Natural killer cell (primary cell): ENCODE results near the gene SIPA1L3. TPM values are rescaled to one million over a fixed set of nuclear protein-coding genes. Genes with fewer than 3 reads are reported as not detected.

Source experiments
- ATAC-seq, 3 donors: fragments of 150-1000 bp in 2 of 3; fragments of 200-7000 bp in 1 of 3; cut with Tn5 transposase; 1 replicate in 1 of 3; 2 replicates in 2 of 3; pipeline ENCODE4 v1.10.0; 2021; ENCODE audit warnings: mild to moderate bottlenecking in 2 of 3, moderate library complexity in 2 of 3
- DNase-seq, 2 donors: peaks; one replicate each; pipeline versions ENCODE4 v3.0.0 to v3.0.0-alpha.2; 2013 to 2021; ENCODE audit warnings: mixed read lengths in 1 of 2
- H3K27ac ChIP-seq: one replicate; pipeline ENCODE4 v1.5.1; 2013; ENCODE audit warnings: mild to moderate bottlenecking, low read length
- H3K27me3 ChIP-seq: one replicate; pipeline ENCODE4 v1.6.1; 2013; ENCODE audit warnings: low read length; ENCODE audit not compliant: control insufficient read depth, insufficient read depth
- H3K36me3 ChIP-seq: one replicate; pipeline ENCODE4 v1.6.1; 2013; ENCODE audit warnings: low read length; ENCODE audit not compliant: control insufficient read depth, insufficient read depth
- H3K4me1 ChIP-seq: one replicate; pipeline ENCODE4 v1.6.1; 2013; ENCODE audit warnings: low read length; ENCODE audit not compliant: control insufficient read depth, insufficient read depth
- H3K4me3 ChIP-seq: one replicate; pipeline ENCODE4 v1.5.1; 2013; ENCODE audit warnings: low read length
- H3K9me3 ChIP-seq: one replicate; pipeline ENCODE4 v1.6.1; 2013; ENCODE audit warnings: low read length; ENCODE audit not compliant: control insufficient read depth, insufficient read depth
- H3K27ac Mint-ChIP-seq, 2 donors: one replicate each; pipeline ENCODE4 v1.8.0; 2022; ENCODE audit warnings: mild to moderate bottlenecking in 2 of 2, mixed read lengths in 2 of 2, moderate library complexity in 1 of 2
- H3K27me3 Mint-ChIP-seq, 2 donors: one replicate each; pipeline ENCODE4 v1.8.0; 2022; ENCODE audit warnings: low read depth in 2 of 2, mixed read lengths in 2 of 2
- H3K36me3 Mint-ChIP-seq: one replicate; pipeline ENCODE4 v1.8.0; 2022; ENCODE audit warnings: mixed read lengths
- H3K4me1 Mint-ChIP-seq, 2 donors: one replicate each; pipeline ENCODE4 v1.8.0; 2022; ENCODE audit warnings: mixed read lengths in 2 of 2
- H3K4me3 Mint-ChIP-seq: one replicate; pipeline ENCODE4 v1.8.0; 2022; ENCODE audit warnings: mild to moderate bottlenecking, moderate library complexity, mixed read lengths
- H3K9me3 Mint-ChIP-seq, 2 donors: one replicate each; pipeline ENCODE4 v1.8.0; 2022; ENCODE audit warnings: mixed read lengths in 2 of 2
- WGBS: methylation state at CpG from one replicate; pipeline ENCODE4 v1.1.7; 2013; ENCODE audit warnings: missing lambda C conversion rate; ENCODE audit not compliant: insufficient coverage; 5-methylcytosine and 5-hydroxymethylcytosine counted together
- intact Hi-C: fragments of 100-400 bp; cut with micrococcal nuclease; formaldehyde crosslinking; loops from one replicate; pipeline ENCODE4 v1.14.2; 2022
- total RNA-seq, 4 donors: library from RNA; stranded (reverse); fragments of 120-200 nt in 1 of 4; gene quantifications; one replicate each; pipeline versions ENCODE4 v1.2.3 to v1.2.4, GENCODE V29; 2013 to 2022
- TF ChIP-seq, protein P1 (sequence below): fragments of 200-600 bp; IDR thresholded peaks from one replicate; pipeline ENCODE4 v1.8.0; 2022; ENCODE audit warnings: antibody characterized with exemption

Gene SIPA1L3
- total RNA-seq, 3 donors from 2014 or later (not counting 1 experiment from before 2014, with no cell fraction given), result 34.4 to 35.8 (median 35.4) TPM

GRCh38 chr19:37990362-37990761 lies 83.4 kb downstream of the SIPA1L3 start:
- H3K4me1 ChIP-seq, result peaks cover 15% of the 10 kb centered on the region
- intact Hi-C loops, result loop anchor here (5.0 kb wide), 1 partner anchor 212 kb away; no protein-coding TSS in a partner anchor
- Mint-ChIP-seq H3K36me3 (no peaks in the 10 kb centered on the region), H3K4me1 (peaks cover 24 to 46% of the 10 kb centered on the region in 2 donors), H3K27me3 (no peaks in the 10 kb centered on the region), H3K9me3 (no peaks in the 10 kb centered on the region), H3K27ac (no peak overlapping the region), H3K4me3 (no peak overlapping the region)
- no peak overlapping the region for H3K4me3 ChIP-seq
- H3K9me3 ChIP-seq, result no peaks in the 10 kb centered on the region
- WGBS, result 94% methylated on average over 10 of the region's 10 CpGs
- TF ChIP-seq, protein P1, sequence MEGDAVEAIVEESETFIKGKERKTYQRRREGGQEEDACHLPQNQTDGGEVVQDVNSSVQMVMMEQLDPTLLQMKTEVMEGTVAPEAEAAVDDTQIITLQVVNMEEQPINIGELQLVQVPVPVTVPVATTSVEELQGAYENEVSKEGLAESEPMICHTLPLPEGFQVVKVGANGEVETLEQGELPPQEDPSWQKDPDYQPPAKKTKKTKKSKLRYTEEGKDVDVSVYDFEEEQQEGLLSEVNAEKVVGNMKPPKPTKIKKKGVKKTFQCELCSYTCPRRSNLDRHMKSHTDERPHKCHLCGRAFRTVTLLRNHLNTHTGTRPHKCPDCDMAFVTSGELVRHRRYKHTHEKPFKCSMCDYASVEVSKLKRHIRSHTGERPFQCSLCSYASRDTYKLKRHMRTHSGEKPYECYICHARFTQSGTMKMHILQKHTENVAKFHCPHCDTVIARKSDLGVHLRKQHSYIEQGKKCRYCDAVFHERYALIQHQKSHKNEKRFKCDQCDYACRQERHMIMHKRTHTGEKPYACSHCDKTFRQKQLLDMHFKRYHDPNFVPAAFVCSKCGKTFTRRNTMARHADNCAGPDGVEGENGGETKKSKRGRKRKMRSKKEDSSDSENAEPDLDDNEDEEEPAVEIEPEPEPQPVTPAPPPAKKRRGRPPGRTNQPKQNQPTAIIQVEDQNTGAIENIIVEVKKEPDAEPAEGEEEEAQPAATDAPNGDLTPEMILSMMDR, result no peak
- H3K27me3 ChIP-seq, result no peaks in the 10 kb centered on the region
- no peak overlapping the region for H3K27ac ChIP-seq
- DNase-seq (no peak), ATAC-seq (no peak)
- no peaks in the 10 kb centered on the region for H3K36me3 ChIP-seq

DNA sequence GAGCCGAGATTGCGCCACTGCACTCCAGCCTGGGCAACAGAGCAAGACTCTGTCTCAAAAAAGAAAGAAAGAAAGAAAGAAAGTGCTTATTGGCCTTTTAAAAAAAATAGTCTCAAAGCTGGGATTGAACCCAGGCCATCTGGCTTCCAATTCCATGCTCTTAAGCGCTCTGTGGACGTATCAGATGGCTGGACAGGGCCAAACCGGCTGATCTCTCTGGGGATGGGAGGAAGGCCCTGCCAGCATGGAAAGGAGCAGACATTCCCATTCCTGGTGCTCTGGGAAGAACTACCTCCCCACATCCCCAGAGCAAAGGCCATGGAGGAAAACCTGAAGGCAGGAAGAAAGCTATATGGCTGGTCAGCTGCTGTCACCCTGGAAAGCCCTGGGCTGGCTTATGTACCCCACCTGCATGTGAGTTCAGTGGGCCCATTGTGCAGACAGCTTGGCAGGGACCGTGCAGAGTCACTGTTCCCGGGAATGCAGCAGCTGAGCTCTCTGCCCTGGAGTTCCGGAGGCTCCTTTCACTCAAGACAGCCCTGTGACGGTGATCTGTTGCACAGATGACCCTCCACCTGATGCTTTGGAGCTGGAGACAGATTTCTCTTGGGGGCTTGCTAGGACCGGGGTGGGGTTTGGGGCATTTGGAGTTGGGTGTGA lies 84.3 kb downstream of the SIPA1L3 start:
- TF ChIP-seq, protein P1, result no peak
- ATAC-seq (no peak), DNase-seq (no peak)
- peaks cover 6% of the 10 kb centered on the region for H3K4me1 ChIP-seq
- Mint-ChIP-seq H3K36me3 (no peaks in the 10 kb centered on the region), H3K4me1 (peaks cover 21 to 37% of the 10 kb centered on the region in 2 donors), H3K27me3 (no peaks in the 10 kb centered on the region), H3K9me3 (no peaks in the 10 kb centered on the region), H3K27ac (no peak overlapping the region), H3K4me3 (no peak overlapping the region)
- H3K4me3 ChIP-seq, result no peak overlapping the region
- H3K9me3 ChIP-seq, result no peaks in the 10 kb centered on the region
- WGBS, result 96% methylated on average over 10 of the region's 10 CpGs
- H3K27me3 ChIP-seq, result no peaks in the 10 kb centered on the region
- no peaks in the 10 kb centered on the region for H3K36me3 ChIP-seq
- no peak overlapping the region for H3K27ac ChIP-seq
- intact Hi-C loops, result loop anchor here (5.0 kb wide), 1 partner anchor 211 kb away; no protein-coding TSS in a partner anchor

DNA sequence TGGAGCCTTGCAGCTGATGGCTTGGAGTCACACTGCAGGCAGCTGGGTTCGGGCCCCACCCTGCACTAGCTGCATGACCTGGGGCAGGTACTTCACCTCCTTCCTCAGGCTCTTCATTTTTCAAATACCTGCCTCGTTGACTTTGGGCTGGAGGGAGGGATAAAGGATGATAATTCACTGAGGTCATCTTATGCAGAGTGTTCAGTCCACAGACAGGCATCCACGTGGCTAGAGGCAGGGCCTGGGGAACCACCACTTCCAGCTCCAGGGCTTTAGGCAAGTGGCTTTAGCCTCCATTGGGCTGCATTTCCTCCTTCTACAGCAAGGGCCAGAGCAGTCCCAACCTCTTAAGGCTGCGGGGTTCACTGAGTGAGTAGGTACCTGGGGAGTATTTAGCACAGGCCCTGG lies 84.8 kb downstream of the SIPA1L3 start:
- H3K36me3 ChIP-seq, result no peaks in the 10 kb centered on the region
- no peak overlapping the region for H3K27ac Mint-ChIP-seq
- no peaks in the 10 kb centered on the region for H3K27me3 Mint-ChIP-seq
- DNase-seq (no peak), ATAC-seq (no peak)
- H3K4me1 ChIP-seq, result peaks cover under 1% of the 10 kb centered on the region
- 85% methylated on average over 4 of the region's 4 CpGs for WGBS
- no peak overlapping the region for H3K4me3 Mint-ChIP-seq
- intact Hi-C loops, result loop anchor here (5.0 kb wide), 1 partner anchor 210 kb away; no protein-coding TSS in a partner anchor
- H3K4me3 ChIP-seq, result no peak overlapping the region
- H3K36me3 Mint-ChIP-seq, result no peaks in the 10 kb centered on the region
- H3K4me1 Mint-ChIP-seq, result peaks cover 16 to 32% of the 10 kb centered on the region in 2 donors
- TF ChIP-seq, protein P1, result no peak
- no peaks in the 10 kb centered on the region for H3K9me3 ChIP-seq
- H3K9me3 Mint-ChIP-seq, result no peaks in the 10 kb centered on the region
- no peak overlapping the region for H3K27ac ChIP-seq
- no peaks in the 10 kb centered on the region for H3K27me3 ChIP-seq
